Measurements from ENCODE around the gene SORD. TPM values are rescaled to one million over a fixed set of nuclear protein-coding genes. Genes with fewer than 3 reads are reported as not detected.
"Not testable (repeated sequence)": the region's sequence is repeated elsewhere in the genome, so short reads cannot be mapped to it uniquely, and the experiment has no call there.

SORD gene
- total and polyA plus RNA-seq, 8 donors, result 2.1 to 14.7 (median 8.8) TPM

DNA sequence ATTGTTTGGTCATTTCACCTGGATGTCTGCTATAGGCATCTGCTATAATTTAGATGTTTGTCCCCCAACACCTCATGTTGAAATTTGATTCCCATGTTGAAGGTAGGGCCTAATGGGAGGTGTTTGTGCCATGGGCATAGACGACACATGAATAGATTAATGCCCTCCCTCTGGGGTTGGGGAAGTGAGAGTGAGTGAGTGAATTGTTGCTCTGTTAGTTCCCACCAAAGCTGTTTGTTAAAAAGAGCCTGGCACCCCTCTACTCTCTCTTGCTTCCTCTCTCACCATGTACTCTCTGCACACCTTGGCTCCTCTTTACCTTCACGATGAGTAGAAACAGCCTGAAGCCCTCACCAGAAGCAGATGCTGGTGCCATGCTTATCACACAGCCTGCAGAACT lies 23.9 kb upstream of the SORD start:
- H3K36me3 ChIP-seq, result no peaks in the 10 kb centered on the region
- ATAC-seq (no peak), FAIRE-seq (no peak), DNase-seq (no peak)
- H3K9me3 ChIP-seq, result no peaks in the 10 kb centered on the region
- H3K27me3 ChIP-seq, result no peaks in the 10 kb centered on the region
- WGBS, 2 donors, result 83 to 87% methylated on average over 2 of the region's 2 CpGs
- no peak overlapping the region for H3K27ac ChIP-seq
- TF ChIP-seq, protein P1, sequence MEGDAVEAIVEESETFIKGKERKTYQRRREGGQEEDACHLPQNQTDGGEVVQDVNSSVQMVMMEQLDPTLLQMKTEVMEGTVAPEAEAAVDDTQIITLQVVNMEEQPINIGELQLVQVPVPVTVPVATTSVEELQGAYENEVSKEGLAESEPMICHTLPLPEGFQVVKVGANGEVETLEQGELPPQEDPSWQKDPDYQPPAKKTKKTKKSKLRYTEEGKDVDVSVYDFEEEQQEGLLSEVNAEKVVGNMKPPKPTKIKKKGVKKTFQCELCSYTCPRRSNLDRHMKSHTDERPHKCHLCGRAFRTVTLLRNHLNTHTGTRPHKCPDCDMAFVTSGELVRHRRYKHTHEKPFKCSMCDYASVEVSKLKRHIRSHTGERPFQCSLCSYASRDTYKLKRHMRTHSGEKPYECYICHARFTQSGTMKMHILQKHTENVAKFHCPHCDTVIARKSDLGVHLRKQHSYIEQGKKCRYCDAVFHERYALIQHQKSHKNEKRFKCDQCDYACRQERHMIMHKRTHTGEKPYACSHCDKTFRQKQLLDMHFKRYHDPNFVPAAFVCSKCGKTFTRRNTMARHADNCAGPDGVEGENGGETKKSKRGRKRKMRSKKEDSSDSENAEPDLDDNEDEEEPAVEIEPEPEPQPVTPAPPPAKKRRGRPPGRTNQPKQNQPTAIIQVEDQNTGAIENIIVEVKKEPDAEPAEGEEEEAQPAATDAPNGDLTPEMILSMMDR (IDR thresholded peaks at IDR 0.05), result no peak
- no peak overlapping the region for H3K4me3 ChIP-seq
- H3K4me1 ChIP-seq, result no peaks in the 10 kb centered on the region
- intact Hi-C loops (cut with DNase I), result no loop called here

DNA sequence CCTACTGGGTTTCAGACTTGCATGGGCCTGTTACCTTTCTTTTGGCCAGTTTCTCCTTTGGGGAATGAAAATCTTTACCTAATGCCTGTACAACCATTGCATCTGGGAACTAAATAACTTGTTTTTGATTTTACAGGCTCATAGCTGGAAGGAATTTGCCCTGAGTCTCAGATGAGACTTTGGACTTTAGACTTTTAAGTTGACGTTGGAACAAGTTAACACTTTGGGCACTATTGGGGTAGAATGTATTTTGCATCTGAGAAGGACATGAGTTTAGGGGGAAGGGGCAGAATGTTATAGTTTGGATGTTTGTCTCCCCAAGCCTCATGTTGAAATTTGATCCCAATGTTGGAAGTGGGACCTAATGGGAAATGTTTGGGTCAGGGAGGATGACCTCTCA lies 21.8 kb upstream of the SORD start:
- DNase-seq; H3K27ac ChIP-seq; ATAC-seq; H3K9me3 ChIP-seq; H3K27me3 ChIP-seq; intact Hi-C loops (cut with DNase I); H3K4me3 ChIP-seq; H3K36me3 ChIP-seq; FAIRE-seq; H3K4me1 ChIP-seq: not testable (repeated sequence)
- 9 to 18% methylated on average over 1 of the region's 1 CpG for WGBS, 2 donors

DNA sequence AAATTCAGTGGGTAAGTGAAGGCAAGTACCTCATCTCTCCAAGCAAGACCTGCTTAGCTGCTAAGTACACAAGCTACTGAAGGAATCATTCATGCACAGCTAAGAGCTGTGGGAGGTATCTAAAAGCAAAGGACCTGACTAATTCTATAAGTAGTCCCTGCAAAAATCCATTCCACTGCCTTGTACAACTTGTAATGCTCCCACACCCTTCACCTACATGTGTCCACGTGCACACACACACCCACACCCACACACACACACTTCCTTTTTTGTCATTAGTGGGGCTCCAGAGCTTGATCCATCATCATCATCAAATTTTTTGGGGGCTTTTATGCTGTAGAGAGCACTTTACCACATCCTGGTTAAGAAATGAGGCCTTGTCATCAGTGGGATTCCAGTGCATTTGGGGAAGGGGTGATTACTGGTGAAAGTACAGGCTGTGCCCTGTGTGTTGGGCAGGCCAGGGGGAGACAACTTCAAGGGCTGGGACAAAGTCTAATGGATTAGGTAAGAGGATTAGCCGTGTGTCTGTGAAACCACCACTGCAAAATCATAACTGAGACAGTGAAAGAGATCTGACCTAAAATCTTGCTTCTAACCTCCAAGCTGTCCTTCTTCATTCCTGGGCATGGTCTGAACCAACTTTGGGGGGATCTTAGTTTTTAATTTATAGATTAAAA lies 19.1 kb upstream of the SORD start:
- intact Hi-C loops (cut with DNase I); H3K4me3 ChIP-seq; ATAC-seq; FAIRE-seq; H3K36me3 ChIP-seq; DNase-seq; H3K27me3 ChIP-seq; H3K27ac ChIP-seq; H3K9me3 ChIP-seq; H3K4me1 ChIP-seq: not testable (repeated sequence)
- 69 to 80% methylated on average over 2 of the region's 2 CpGs for WGBS, 2 donors

DNA sequence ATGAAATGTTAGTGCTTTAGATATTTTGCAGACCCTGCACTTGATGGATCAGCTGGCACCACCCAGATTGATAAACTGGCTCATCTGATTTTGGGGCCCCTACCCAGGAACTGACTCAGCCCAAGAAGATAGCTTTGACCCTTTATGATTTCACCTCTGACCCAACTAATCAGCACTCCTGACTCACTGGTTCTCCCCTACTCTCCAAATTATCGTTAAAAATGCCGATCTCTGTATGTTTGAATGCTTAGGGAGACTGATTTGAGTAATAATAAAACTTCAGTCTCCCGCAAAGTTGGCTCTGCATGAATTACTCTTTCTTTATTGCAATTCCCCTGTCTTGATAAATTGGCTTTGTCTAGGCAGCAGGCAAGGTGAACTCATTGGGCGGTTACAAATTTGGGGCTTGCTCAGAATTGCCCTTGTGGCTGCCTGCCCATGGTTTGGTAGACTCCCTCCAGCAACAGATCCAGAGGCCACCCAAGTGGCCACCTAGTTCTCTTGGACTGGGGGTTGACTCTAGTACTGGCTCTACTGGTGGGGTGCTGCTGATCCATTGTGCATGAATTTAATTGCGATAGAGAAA lies 18.3 kb upstream of the SORD start:
- H3K27ac ChIP-seq; H3K4me3 ChIP-seq; H3K27me3 ChIP-seq; DNase-seq; H3K36me3 ChIP-seq; intact Hi-C loops (cut with DNase I); H3K4me1 ChIP-seq; FAIRE-seq; H3K9me3 ChIP-seq: not testable (repeated sequence)
- 87 to 89% methylated on average over 5 of the region's 5 CpGs for WGBS, 2 donors
- peak in 1 of 4 donors; percentile 64 for ATAC-seq

- no peak overlapping the region for H3K4me3 ChIP-seq
- H3K9me3 ChIP-seq, result no peaks in the 10 kb centered on the region
- DNase-seq (no peak), FAIRE-seq (no peak), ATAC-seq (no peak)
- H3K27ac ChIP-seq, result no peak overlapping the region
- intact Hi-C loops (cut with DNase I), result no loop called here
- 45 to 53% methylated on average over 2 of the region's 2 CpGs for whole genome bisulfite sequencing, 2 donors
- no peaks in the 10 kb centered on the region for H3K4me1 ChIP-seq
- no peaks in the 10 kb centered on the region for H3K36me3 ChIP-seq
- H3K27me3 ChIP-seq, result no peaks in the 10 kb centered on the region
- TF ChIP-seq, protein P1 (IDR thresholded peaks at IDR 0.05), result no peak
These were observed 13.9 kb upstream of the SORD start for GRCh38 chr15:45009046-45009445.

GRCh38 chr15:45015114-45015513 lies 7.9 kb upstream of the SORD start:
- not testable (repeated sequence) for FAIRE-seq

DNA sequence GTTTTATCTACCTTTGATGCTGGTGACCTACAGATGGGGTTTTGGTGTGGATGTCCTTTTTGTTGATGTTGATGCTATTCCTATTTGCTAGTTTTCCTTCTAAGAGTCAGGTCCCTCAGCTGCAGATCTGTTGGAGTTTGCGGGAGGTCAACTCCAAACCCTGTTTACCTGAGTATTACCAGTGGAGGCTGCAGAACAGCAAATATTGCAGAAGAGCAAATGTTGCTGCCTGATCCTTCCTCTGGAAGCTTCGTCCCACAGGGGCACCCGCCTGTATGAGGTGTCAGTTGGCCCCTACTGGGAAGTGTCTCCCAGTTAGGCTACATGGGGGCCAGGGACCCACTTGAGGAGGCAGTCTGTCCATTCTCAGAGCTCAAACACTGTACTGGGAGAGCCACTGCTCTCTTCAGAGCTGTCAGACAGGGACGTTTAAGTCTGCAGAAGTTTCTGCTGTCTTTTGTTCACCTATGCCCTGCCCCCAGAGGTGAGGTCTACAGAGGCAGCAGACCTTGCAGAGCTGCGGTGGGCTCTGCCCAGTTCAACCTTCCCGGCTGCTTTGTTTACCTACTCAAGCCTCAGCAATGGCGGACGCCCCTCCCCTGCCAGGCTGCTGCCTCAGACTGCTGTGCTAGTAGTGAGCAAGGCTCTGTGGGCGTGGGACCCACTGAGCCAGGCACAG lies 2.6 kb upstream of the SORD start:
- H3K36me3 ChIP-seq; intact Hi-C loops (cut with DNase I); ATAC-seq; H3K27me3 ChIP-seq; H3K4me1 ChIP-seq; H3K9me3 ChIP-seq; H3K27ac ChIP-seq; FAIRE-seq; H3K4me3 ChIP-seq: not testable (repeated sequence)
- 69 to 79% methylated on average over 9 of the region's 9 CpGs for whole genome bisulfite sequencing, 2 donors
- peak in 1 of 6 donors; percentile 45 for DNase-seq

More at GRCh38 chr15:45015114-45015513, 7.9 kb upstream of the SORD start:
- DNase-seq; H3K9me3 ChIP-seq; H3K27me3 ChIP-seq; H3K36me3 ChIP-seq; H3K4me3 ChIP-seq; H3K27ac ChIP-seq; ATAC-seq; H3K4me1 ChIP-seq; intact Hi-C loops (cut with DNase I): not testable (repeated sequence)
- WGBS, 2 donors, result 88 to 91% methylated on average over 1 of the region's 1 CpG

- DNase-seq; intact Hi-C loops (cut with DNase I); FAIRE-seq; H3K9me3 ChIP-seq; H3K4me1 ChIP-seq; H3K27ac ChIP-seq; ATAC-seq; H3K27me3 ChIP-seq; H3K36me3 ChIP-seq; H3K4me3 ChIP-seq: not testable (repeated sequence)
- 94% methylated on average over 9 of the region's 9 CpGs for WGBS, 2 donors
These were observed 2.1 kb upstream of the SORD start for GRCh38 chr15:45020901-45021259.
